HAP-1 (cell line): ENCODE data around the gene CRYM.

Experiments used
- DNase-seq, 2 experiments: peaks; one replicate each; pipeline ENCODE4 v3.0.0-alpha.2; 2016 to 2020; ENCODE audit warnings: low spot score in 2 of 2
- H3K27me3 ChIP-seq: fragments of 250-450 bp; sonication (Bioruptor Pico); 2 replicates; pipeline ENCODE4 v1.5.1; 2020; ENCODE audit warnings: low read depth, mild to moderate bottlenecking, moderate library complexity
- H3K36me3 ChIP-seq: fragments of 250-450 bp; sonication (Bioruptor Pico); replicated peaks from 2 replicates; pipeline ENCODE4 v1.5.1; 2020; ENCODE audit warnings: mild to moderate bottlenecking
- H3K4me1 ChIP-seq: fragments of 250-450 bp; sonication (Bioruptor Pico); 2 replicates; pipeline ENCODE4 v1.5.1; 2020; ENCODE audit warnings: mild to moderate bottlenecking
- H3K4me3 ChIP-seq: fragments of 250-450 bp; sonication (Bioruptor Pico); 2 replicates; pipeline ENCODE4 v1.5.1; 2020; ENCODE audit warnings: mild to moderate bottlenecking, moderate library complexity
- H3K9me3 ChIP-seq: fragments of 250-450 bp; sonication (Bioruptor Pico); 2 replicates; pipeline ENCODE4 v1.5.1; 2020; ENCODE audit warnings: mild to moderate bottlenecking, moderate library complexity
- in situ Hi-C: fragments of 300-500 bp; cut with MboI; formaldehyde crosslinking; loops from 3 replicates; pipeline ENCODE4 v1.14.3; 2020; ENCODE audit warnings: low sequenced_read_pairs, inconsistent platforms, mixed read lengths

CRYM gene

DNA sequence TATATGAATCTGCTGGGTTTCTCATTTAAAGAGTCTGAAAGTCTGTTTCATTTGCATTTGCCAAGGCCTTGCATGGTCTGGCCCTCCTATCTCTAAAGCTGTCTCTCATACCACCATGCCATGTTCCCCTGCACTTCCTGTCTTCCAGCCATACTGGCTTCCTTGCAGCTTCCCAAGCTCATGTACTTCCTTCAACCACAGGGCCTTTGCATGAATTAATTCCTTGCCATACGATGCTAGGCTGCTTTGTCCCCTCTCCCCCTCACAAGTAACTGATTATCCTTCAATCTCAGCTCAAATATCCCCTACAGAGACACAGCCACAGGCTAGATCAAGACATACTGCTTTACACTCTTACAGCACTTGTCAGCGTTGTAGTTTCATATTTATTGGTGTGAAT lies 5.8 kb downstream of the CRYM start:
- Histone ChIP-seq H3K4me3 (no peak overlapping the region), H3K36me3 (no peaks in the 10 kb centered on the region), H3K4me1 (no peaks in the 10 kb centered on the region), H3K27me3 (no peaks in the 10 kb centered on the region), H3K9me3 (no peaks in the 10 kb centered on the region)
- in situ Hi-C loops, result no loop called here
- no peak for DNase-seq

DNA sequence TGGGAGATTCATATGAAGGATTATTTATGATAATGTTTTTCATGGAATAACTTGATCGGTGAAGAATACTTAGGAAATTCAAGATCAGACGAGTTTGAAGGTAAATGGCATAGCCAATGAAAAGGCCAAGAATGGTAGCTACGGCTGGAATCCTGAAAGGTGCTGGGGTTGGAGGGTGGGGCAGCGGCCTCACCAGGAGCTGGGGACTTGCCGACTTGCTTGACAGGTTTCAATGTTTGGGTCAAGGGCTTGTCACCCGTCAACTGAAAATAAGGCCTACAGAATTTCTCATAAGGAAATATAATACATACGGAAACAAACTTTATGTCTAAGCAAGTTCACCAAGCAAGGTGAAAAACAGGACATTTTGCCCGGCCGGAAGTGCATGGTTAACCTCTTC lies 9.9 kb downstream of the CRYM start:
- DNase-seq, result no peak
- Histone ChIP-seq H3K4me1 (peaks cover 10% of the 10 kb centered on the region), H3K9me3 (no peaks in the 10 kb centered on the region), H3K4me3 (no peak overlapping the region), H3K36me3 (no peaks in the 10 kb centered on the region), H3K27me3 (no peaks in the 10 kb centered on the region)
- in situ Hi-C loops, result loop anchor here (10.0 kb wide), 1 partner anchor 63 kb away; no protein-coding TSS in a partner anchor

DNA sequence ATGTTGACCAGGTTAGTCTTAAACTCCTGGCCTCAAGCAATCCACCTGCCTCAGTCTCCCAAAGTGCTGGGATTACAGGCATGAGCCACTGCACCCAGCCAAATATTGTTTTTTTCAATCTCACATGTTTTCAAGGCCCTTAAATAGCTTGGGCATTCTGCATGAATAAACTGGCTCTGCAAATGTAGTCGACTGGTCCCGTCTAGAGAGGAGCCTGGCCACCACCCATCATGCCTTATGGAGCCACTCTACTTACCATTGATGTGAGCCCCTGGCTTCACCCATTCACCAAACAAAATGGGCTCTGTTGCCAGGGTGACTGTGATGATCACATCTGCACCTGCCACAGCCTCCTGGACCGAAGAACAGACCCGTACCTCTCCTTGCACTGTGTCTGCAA lies 10.8 kb downstream of the CRYM start:
- Histone ChIP-seq H3K9me3 (no peaks in the 10 kb centered on the region), H3K4me3 (no peak overlapping the region), H3K36me3 (no peaks in the 10 kb centered on the region), H3K27me3 (no peaks in the 10 kb centered on the region), H3K4me1 (peaks cover 13% of the 10 kb centered on the region)
- DNase-seq, result no peak
- in situ Hi-C loops, result loop anchor here (10.0 kb wide), 1 partner anchor 62 kb away; no protein-coding TSS in a partner anchor

DNA sequence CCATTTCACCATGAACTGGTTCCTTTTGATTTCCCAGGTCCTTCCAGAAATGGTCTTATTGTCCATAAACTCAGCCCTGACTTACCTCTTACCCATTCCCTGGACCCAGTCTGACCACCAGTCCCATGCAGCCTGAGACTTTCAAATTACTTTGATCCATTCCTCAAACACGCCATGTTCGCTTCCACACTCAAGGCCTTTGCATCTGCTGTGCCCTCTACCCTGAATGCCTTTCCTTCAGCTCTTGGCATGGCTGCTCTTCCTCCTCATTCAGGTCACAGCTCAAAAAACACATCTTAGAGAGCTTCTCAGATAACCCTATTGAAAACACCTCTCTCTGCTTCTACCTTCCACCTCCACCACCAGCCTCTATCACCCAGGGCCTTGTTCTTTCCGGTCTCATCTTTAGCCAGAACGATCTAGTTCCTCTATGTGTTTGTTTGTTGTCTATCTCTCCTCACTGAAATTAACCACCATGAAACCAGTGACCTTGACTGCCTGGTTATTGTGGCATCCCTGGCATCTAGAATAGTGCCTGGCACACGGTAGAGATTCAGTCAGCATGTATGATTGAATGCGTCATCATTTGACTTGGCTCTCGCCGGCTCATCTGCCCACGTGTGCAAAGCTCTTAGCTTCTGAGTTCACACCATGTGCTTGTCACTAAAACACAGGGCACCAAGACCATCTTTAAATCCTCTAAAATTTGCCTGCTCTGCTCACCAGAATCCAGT lies 12.8 kb downstream of the CRYM start:
- Histone ChIP-seq H3K4me1 (peaks cover 13% of the 10 kb centered on the region), H3K36me3 (no peaks in the 10 kb centered on the region), H3K9me3 (no peaks in the 10 kb centered on the region), H3K4me3 (no peak overlapping the region), H3K27me3 (no peaks in the 10 kb centered on the region)
- in situ Hi-C loops, result loop anchor here (10.0 kb wide), 1 partner anchor 60 kb away; no protein-coding TSS in a partner anchor
- DNase-seq, result no peak

DNA sequence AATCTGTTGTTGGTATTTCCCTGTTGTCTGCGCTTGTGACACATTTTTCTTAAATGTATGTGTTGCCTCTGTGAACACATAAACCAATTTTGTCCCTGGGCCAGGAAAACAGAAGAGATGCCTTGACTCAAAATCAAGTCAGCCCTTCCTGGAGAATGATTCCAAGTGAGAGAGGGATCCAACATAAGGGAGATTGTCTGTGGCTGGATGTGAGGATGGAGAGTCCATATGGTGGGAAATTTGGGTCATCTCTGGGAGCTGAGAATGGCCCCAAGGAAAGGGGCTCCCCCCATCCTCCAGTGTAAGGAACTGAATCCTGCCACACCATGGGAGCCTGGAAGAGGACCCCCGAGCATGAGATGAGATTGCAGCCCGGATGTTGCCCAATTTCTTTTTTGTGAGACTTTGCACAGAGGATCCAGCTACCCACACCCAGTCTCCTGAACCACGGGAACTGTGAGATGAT lies 13.5 kb downstream of the CRYM start:
- H3K4me1 ChIP-seq, result peaks cover 13% of the 10 kb centered on the region
- in situ Hi-C loops, result loop anchor here (10.0 kb wide), 1 partner anchor 60 kb away; no protein-coding TSS in a partner anchor
- DNase-seq, result no peak

DNA sequence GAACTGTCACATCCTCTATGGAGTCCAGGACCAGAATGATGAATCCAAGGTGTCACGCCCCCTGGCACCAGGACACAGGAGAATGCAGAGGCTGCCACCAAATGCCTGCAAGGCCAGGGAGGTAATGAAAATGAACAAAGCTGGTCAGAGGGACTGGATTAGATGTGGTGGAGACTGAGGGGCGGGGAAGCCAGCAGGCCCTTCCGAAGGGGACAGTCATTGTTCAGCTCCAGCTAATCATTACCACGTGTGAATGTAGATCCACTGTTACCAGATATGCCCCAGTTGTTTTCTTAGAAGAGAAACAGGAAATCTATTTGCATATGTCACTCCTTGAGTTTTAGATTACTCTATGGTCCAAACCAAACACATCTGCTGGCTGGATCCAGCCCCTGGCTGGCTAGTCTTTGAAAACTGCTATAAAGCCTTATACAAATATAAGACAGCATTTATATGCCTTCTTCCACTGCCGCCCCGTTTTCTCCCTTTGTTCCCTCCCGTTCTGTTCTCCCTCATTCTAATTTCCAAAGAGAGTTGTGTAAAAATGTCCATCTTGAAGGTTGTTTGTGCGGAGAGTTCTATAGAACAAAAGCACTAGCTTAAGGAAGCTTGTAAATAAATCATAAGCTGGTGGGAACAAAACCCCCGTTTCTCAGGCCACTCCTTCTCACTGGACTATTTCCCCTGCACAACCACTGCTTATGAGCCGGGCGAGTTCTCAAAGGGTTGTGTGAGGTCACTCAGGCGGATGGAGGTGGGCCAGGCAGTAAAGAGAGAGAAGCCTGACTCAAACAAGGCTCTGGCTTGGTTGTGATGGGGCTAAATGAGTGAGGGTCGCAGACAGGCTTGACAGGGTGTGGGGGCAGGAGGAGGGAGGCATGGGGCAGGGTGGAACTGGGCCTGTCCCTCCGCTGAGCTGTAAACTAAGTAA lies 14.2 kb downstream of the CRYM start:
- in situ Hi-C loops, result loop anchor here (10.0 kb wide), 1 partner anchor 59 kb away; no protein-coding TSS in a partner anchor

More for the DNA sequence above, 13.5 kb downstream of the CRYM start:
- no peaks in the 10 kb centered on the region for H3K27me3 ChIP-seq
- H3K9me3 ChIP-seq, result no peaks in the 10 kb centered on the region
- H3K36me3 ChIP-seq, result no peaks in the 10 kb centered on the region
- H3K4me3 ChIP-seq, result no peak overlapping the region

DNA sequence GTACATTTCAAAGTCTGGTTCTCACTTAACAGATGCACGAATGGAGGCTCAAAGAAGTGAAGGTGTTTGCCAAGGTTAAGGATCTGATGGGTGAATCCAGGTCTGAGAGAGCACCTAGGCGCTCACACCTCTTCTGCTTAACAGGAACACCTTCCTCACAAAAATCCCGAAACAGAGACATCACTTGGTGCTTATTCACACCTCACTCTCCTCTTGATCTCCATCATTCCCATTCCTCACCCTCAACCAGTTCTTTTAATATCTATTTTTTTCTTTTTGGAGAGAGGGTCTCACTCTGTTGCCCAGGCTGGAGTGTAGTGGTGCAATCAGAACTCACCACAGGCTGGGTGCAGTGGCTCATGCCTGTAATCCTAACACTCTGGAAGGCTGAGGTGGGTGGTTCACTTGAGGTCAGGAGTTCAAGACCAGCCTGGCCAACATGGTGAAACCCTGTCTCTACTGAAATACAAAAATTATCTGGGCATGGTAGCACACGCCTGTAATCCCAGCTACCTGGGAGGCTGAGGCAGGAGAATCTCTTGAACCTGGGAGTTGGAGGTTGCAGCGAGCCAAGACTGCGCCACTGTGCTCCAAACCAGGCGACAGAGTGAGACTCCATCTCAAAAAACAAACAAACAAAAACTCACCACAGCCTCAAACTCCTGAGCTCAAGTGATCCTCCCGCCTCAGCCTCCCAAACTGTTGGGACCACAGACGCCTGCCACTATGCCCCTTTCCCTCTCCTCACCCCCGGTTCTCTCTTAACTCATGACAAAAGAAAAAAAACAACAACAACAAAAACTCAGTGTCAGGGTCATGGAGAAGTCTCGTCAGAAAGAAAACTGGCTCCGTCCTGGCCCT lies 15.1 kb downstream of the CRYM start:
- Histone ChIP-seq H3K36me3 (no peaks in the 10 kb centered on the region), H3K4me3 (no peak overlapping the region), H3K27me3 (no peaks in the 10 kb centered on the region), H3K9me3 (no peaks in the 10 kb centered on the region), H3K4me1 (peaks cover 13% of the 10 kb centered on the region)
- DNase-seq, result no peak
- in situ Hi-C loops, result loop anchor here (10.0 kb wide), 1 partner anchor 58 kb away; no protein-coding TSS in a partner anchor

More for the DNA sequence above, 14.2 kb downstream of the CRYM start:
- H3K4me3 ChIP-seq, result no peak overlapping the region
- peaks cover 13% of the 10 kb centered on the region for H3K4me1 ChIP-seq
- DNase-seq, result peak; percentile 86 to 96
- H3K27me3 ChIP-seq, result no peaks in the 10 kb centered on the region
- H3K36me3 ChIP-seq, result no peaks in the 10 kb centered on the region
- no peaks in the 10 kb centered on the region for H3K9me3 ChIP-seq

DNA sequence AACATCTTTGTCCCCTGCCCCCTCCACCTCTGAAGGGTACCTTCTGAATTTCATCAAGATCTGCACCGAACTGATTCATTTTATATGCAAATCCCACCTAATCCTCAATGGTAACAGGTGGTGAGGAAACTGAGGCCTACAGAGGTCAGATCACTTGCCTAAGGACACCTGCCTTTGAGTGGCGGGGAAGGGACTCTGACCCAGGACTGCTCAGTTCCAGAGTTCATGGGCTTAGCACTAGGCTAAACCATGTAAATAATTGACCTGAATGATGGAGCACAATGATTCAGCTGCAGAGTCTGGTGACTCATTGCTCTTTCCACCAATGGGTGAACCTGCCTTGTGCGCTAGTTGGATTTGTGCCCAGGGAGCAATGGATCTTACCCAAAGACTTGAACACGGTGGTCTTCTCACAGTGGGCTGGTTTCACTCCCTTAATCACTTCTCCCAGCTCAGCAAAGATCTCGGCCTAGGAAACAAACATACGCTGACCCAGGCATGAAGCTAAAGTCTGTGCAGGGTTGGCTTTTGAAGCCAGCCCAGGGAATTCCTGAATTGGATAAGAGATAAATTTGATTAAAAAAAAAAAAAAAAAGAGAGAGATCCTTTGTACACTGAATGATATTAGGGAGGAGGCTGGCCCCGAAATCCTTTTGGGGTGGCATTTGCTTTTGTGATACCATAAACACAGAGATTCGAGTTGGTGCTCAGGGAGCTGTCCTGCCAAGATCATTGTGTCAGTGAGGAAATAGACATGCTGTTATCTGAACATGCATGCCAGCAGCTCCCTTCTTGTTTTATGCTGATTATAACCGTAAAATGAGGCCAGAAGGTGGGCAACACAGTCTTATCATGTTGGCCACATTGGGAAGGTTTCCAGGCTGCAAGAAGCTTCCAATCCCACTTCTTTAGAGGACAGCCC lies 17.0 kb downstream of the CRYM start:
- in situ Hi-C loops, result loop anchor here (10.0 kb wide), 1 partner anchor 56 kb away; no protein-coding TSS in a partner anchor
- H3K27me3 ChIP-seq, result no peaks in the 10 kb centered on the region
- H3K9me3 ChIP-seq, result no peaks in the 10 kb centered on the region
- H3K4me1 ChIP-seq, result peaks cover 13% of the 10 kb centered on the region
- DNase-seq, result no peak
- no peaks in the 10 kb centered on the region for H3K36me3 ChIP-seq
- H3K4me3 ChIP-seq, result no peak overlapping the region

DNA sequence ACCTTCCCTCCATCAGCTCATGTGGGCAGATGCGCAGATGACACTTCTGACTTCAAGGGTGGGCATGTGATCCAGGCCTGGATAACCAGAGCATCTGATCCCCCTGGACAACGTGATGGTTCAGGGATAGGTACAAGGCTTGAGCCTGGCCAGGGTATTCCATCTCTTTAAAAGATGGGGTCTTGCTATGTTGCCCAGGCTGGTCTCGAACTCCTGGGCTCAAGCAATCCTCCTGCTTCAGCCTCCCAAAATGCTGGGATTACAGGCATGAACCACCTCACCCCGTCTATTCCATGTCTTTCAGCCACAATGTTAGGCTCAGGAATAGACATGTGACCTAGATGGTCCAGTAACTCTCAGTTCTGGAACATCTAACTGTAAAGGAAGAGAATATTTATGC lies 20.8 kb downstream of the CRYM start:
- Histone ChIP-seq H3K9me3 (no peaks in the 10 kb centered on the region), H3K4me1 (no peaks in the 10 kb centered on the region), H3K4me3 (no peak overlapping the region), H3K27me3 (no peaks in the 10 kb centered on the region; the same call in 1 of the 2 replicates), H3K36me3 (no peaks in the 10 kb centered on the region)
- in situ Hi-C loops, result no loop called here
- DNase-seq, result no peak

DNA sequence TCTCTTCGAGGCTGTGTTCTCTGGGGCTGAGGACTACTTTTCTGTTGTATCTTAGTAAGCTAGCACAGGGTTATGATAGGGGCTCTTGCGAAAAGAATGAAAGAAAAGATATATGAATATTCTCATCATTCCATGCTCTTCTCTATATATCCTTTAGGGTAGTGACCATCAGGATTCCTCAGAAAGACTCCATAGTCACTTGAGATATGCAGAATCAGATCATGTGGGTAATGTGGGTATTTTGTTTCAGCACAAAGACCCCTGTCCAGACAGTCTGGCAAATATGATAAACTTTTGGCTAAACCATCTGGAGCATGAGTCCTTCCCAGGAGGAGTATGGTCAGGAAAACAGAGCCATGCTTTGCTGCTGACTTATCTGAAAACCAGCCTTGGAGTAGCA lies 21.5 kb downstream of the CRYM start:
- no peaks in the 10 kb centered on the region; the same call in 1 of the 2 replicates for H3K27me3 ChIP-seq
- in situ Hi-C loops, result no loop called here

DNA sequence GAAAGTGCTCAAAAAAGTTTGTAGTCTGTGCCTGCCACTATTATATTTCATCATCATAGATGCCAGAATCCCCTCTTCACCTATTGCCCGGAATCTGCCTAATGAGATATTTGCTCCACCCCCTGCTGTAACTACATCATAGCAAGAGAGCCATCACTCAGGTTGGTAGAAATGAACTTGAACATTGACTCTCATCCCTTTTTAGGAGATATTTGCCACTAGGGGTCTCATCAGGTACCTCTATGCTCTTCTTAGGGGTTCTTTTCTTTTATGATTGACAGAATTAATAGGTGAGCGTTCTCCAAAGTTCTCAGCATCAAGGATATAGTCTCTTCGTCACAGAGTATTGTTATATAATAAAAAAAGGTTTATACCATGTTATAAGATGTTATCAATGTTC lies 24.6 kb downstream of the CRYM start:
- DNase-seq, result no peak
- Histone ChIP-seq H3K4me3 (no peak overlapping the region), H3K36me3 (no peaks in the 10 kb centered on the region), H3K27me3 (no peaks in the 10 kb centered on the region; the same call in 1 of the 2 replicates), H3K9me3 (no peaks in the 10 kb centered on the region), H3K4me1 (no peaks in the 10 kb centered on the region)
- in situ Hi-C loops, result no loop called here

More for the DNA sequence above, 21.5 kb downstream of the CRYM start:
- Histone ChIP-seq H3K4me3 (no peak overlapping the region), H3K4me1 (no peaks in the 10 kb centered on the region), H3K9me3 (no peaks in the 10 kb centered on the region), H3K36me3 (no peaks in the 10 kb centered on the region)
- DNase-seq, result no peak
